Fibroblast of villous mesenchyme (primary cell): ENCODE results near the gene NHERF2. TPM values are rescaled to one million over a fixed set of nuclear protein-coding genes. Genes with fewer than 3 reads are reported as not detected.
A peak's percentile ranks its signal among the peaks of the same experiment; 100 is the strongest.

Experiments
- DNase-seq: peaks from one replicate; pipeline ENCODE4 v3.0.0-alpha.2; 2010; ENCODE audit warnings: low read depth
- H3K4me3 ChIP-seq: 2 replicates; pipeline ENCODE4 v1.5.1; 2011; ENCODE audit warnings: low read depth, mild to moderate bottlenecking, low read length
- total RNA-seq: library from RNA; depleted of rRNA; stranded (reverse); fragments of >200 nt; gene quantifications from 2 replicates; pipeline ENCODE4 v1.2.3, GENCODE V29; 2012
- TF ChIP-seq, protein P1 (sequence below): IDR thresholded peaks from 2 replicates; pipeline ENCODE4 v1.5.1; 2012; ENCODE audit warnings: low read depth, mild to moderate bottlenecking, low read length; ENCODE audit not compliant: insufficient read depth

NHERF2 gene
- total RNA-seq, 1 donor: 52.7 TPM

GRCh38 chr16:1985466-1986150 lies 41.1 kb upstream of the NHERF2 start:
- DNase-seq: no peak

DNA sequence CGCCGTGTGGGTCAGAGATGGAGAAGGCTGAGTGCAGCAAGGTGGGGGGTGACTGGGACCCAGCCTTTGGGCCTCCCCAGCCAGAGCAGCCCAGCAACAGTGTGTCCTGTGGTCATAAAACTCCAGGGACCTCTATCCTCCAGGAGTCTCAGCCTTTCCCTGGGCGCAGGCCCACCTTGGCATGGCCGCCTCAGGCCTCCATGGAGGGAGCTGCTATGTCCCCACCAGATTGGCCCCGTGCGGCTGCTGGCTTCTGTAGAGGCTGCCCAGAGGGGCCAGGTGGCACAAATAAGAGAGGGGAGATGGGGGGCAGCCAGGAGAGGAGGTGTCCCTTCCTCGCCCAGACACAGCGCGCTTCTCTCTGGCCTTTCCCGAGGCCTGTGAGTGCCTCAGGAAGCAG lies 39.5 kb upstream of the NHERF2 start:
- DNase-seq: no peak
- H3K4me3 ChIP-seq: no peak overlapping the region
- TF ChIP-seq, protein P1, sequence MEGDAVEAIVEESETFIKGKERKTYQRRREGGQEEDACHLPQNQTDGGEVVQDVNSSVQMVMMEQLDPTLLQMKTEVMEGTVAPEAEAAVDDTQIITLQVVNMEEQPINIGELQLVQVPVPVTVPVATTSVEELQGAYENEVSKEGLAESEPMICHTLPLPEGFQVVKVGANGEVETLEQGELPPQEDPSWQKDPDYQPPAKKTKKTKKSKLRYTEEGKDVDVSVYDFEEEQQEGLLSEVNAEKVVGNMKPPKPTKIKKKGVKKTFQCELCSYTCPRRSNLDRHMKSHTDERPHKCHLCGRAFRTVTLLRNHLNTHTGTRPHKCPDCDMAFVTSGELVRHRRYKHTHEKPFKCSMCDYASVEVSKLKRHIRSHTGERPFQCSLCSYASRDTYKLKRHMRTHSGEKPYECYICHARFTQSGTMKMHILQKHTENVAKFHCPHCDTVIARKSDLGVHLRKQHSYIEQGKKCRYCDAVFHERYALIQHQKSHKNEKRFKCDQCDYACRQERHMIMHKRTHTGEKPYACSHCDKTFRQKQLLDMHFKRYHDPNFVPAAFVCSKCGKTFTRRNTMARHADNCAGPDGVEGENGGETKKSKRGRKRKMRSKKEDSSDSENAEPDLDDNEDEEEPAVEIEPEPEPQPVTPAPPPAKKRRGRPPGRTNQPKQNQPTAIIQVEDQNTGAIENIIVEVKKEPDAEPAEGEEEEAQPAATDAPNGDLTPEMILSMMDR: no peak

More at GRCh38 chr16:1985466-1986150, 41.1 kb upstream of the NHERF2 start:
- no peak overlapping the region for H3K4me3 ChIP-seq
- TF ChIP-seq, protein P1: no peak

DNA sequence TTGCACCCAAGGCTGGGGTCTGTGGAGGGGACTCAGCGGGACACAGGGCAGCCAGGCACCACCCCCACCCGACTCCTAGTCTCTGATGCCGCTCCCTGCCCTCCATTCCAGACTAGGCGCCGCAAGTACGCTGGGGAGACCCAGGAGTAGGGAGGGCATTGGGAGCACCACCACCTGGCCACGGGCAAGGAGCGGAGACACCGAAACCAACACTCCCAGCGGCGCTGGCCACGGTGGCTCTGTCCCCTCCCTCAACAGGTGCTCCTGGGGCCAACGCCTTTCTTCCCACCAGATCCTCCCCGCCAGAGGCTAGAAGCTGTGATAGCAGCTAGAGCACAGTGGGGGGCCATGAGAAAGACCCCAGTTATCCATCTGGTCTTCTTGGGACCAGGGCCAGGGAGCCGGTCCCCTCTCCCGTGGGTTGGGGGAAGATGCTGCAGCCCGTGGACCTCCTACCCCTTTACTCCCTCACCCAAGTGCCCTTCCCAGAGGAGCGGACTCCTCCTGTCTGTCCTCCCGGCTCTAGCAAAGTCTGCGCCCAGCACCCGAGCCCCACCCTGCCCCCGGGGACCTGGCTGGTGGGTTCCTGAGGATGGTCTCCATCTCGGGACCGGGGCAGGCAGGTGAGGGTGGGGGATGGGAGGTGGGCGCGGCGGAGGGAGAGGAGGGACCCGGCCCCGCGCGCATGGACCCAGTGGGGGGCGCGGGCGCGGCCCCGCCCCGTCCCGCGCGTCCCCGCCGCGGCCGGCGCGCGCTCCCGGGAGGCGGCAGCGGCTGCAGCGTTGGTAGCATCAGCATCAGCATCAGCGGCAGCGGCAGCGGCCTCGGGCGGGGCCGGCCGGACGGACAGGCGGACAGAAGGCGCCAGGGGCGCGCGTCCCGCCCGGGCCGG lies 37.2 kb upstream of the NHERF2 start, which contains the start of gene SYNGR3:
TSS of gene SYNGR3 (plus strand) at position 762 of the 892 bp plus-strand sequence. CDS start 133 bp downstream, outside the sequence.
- H3K4me3 ChIP-seq: peak within 1 kb of the TSS; percentile 46
- TF ChIP-seq, protein P1: no peak
- DNase-seq: no peak

- TF ChIP-seq, protein P1: no peak
- DNase-seq: no peak
- peak overlapping the region; percentile 46 for H3K4me3 ChIP-seq
Measured at GRCh38 chr16:1990101-1990350, 36.7 kb upstream of the NHERF2 start.

GRCh38 chr16:1990351-1991134 lies 36.2 kb upstream of the NHERF2 start:
- TF ChIP-seq, protein P1: no peak
- no peak for DNase-seq
- H3K4me3 ChIP-seq: peak overlapping the region; percentile 46

- no peak for DNase-seq
- TF ChIP-seq, protein P1: no peak
- no peak overlapping the region for H3K4me3 ChIP-seq
Measured at GRCh38 chr16:1991135-1991551, 35.6 kb upstream of the NHERF2 start.
